NB4 (cell line): Measurements from ENCODE around the gene CX3CL1.
"Not testable (repeated sequence)": the region's sequence is repeated elsewhere in the genome, so short reads cannot be mapped to it uniquely, and the experiment has no call there.

Source experiments
- DNase-seq: peaks from one replicate; pipeline ENCODE4 v3.0.0; 2010; ENCODE audit warnings: low read depth
- H3K4me3 ChIP-seq: one replicate; pipeline ENCODE4 v1.5.1; 2011; ENCODE audit warnings: mild to moderate bottlenecking, low read depth, low read length, moderate library complexity
- MYC ChIP-seq: IDR thresholded peaks from 2 replicates; pipeline ENCODE4 v1.6.1; 2011; ENCODE audit warnings: low read depth, low read length
- POLR2A ChIP-seq: IDR thresholded peaks from 2 replicates; pipeline ENCODE4 v1.6.1; 2011; ENCODE audit warnings: mild to moderate bottlenecking; ENCODE audit not compliant: insufficient read length; ENCODE audit errors: extremely low read depth
- TF ChIP-seq, protein P1 (sequence below): IDR thresholded peaks from one replicate; pipeline ENCODE4 v1.5.1; 2012; ENCODE audit warnings: low read depth, low read length
- TF ChIP-seq, protein P2 (sequence below): IDR thresholded peaks from 2 replicates; pipeline ENCODE4 v1.6.1; 2011; ENCODE audit warnings: low read depth, low read length

CX3CL1 gene

DNA sequence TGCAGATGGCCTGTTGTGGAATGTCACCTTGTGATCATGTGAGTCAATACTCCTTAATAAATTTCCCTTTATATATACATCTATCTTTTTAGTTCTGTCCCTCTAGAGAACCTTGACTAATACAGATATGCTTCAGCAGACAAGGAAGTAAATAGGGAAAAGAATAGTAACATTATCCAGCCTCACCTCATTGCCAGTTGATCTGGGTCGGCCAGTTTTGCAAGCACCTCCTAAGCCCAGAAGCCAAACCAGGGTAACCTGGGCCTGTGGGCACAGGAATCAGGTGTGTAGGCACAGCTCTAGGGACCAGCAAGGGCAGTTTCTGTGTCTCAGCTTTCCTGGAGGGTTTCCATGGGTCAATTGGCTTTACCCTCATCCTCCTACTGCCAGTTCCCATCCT lies 20.4 kb downstream of the CX3CL1 start:
- no peak for DNase-seq
- no peak overlapping the region for H3K4me3 ChIP-seq
- no peak for TF ChIP-seq MYC
- TF ChIP-seq, protein P1, sequence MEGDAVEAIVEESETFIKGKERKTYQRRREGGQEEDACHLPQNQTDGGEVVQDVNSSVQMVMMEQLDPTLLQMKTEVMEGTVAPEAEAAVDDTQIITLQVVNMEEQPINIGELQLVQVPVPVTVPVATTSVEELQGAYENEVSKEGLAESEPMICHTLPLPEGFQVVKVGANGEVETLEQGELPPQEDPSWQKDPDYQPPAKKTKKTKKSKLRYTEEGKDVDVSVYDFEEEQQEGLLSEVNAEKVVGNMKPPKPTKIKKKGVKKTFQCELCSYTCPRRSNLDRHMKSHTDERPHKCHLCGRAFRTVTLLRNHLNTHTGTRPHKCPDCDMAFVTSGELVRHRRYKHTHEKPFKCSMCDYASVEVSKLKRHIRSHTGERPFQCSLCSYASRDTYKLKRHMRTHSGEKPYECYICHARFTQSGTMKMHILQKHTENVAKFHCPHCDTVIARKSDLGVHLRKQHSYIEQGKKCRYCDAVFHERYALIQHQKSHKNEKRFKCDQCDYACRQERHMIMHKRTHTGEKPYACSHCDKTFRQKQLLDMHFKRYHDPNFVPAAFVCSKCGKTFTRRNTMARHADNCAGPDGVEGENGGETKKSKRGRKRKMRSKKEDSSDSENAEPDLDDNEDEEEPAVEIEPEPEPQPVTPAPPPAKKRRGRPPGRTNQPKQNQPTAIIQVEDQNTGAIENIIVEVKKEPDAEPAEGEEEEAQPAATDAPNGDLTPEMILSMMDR, result no peak
- TF ChIP-seq, protein P2, sequence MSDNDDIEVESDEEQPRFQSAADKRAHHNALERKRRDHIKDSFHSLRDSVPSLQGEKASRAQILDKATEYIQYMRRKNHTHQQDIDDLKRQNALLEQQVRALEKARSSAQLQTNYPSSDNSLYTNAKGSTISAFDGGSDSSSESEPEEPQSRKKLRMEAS, result no peak
- TF ChIP-seq POLR2A, result no peak

DNA sequence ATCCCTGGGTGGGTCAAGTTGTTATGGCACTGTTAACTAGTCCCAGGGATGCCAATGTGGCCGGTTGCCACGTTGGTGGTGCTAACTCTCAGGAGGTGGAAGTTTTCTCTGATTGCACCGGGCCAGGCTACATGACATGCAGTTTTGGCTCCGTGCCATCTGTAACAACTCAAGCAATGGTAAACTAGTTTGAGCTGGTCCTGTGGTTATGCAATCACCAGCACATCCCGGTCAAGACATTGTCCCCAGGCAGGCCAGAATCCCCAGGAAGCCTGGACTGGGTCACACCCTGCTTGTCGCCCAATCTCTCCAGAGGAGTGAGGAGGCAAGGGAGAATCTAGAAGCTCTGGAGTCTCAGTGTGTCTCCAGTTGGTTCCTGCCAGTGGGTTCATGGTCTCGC lies 22.2 kb downstream of the CX3CL1 start:
- DNase-seq, result no peak
- H3K4me3 ChIP-seq, result no peak overlapping the region
- TF ChIP-seq, protein P2, result no peak
- no peak for TF ChIP-seq MYC
- TF ChIP-seq POLR2A, result no peak
- TF ChIP-seq, protein P1, result no peak

DNA sequence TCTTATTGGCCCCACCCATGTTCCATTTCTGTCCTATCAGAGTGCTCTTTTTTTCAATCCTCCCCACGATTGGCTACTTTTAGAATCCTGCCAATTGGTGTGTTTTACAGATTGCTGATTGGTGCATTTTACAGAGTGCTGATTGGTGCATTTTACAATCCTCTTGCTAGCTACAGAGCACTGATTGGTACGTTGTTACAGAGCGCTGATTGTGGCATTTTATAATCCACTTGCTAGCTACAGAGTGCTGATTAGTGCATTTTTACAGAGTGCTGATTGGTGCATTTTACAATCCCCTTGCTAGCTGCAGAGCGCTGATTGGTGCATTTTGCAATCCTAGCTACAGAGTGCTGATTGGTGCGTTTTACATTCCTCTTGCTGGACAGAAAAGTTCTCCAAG lies 22.7 kb downstream of the CX3CL1 start:
- H3K4me3 ChIP-seq, result no peak overlapping the region
- no peak for DNase-seq
- TF ChIP-seq POLR2A, result no peak
- TF ChIP-seq, protein P1, result no peak
- no peak for TF ChIP-seq MYC
- TF ChIP-seq, protein P2, result no peak

DNA sequence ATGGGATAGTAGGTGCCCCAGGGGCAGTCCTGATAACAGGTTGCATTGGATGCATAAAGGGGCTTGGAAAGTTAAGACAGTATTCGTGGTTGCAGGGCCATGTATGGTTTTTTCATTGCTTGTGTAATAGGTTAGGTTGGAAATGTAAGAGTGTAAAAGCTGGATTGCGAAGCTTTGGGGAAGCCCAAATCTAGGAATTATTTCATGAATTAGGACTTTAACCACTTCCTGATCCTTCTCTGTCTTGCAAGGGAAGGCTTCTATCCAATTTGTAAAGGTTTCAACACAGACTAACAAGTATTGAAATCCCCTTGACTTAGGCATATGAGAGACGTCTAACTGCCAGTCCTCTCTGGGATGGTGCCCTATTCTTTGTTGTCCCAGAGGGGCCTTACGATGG lies 24.5 kb downstream of the CX3CL1 start:
- TF ChIP-seq, protein P2, result no peak
- no peak for TF ChIP-seq POLR2A
- TF ChIP-seq, protein P1, result no peak
- no peak for TF ChIP-seq MYC
- H3K4me3 ChIP-seq, result no peak overlapping the region
- DNase-seq, result no peak

DNA sequence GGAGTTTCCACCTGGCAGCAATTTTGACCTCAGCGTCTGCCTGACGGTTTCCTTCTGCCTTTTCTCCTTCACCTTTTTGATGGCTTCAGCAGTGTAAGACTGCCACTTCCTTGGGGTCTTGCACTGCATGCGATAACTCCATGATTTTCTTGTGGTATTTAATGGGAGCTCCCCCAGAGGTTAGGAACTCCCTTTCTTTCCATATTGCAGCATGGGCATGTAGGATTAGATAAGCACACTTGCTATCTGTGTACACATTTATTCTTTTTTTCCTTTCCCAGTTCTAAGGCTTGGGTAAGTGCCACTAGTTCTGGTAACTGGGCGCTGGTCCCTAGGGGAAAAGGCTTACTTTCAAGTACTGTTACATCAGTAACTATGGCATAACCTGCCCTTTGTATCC lies 25.2 kb downstream of the CX3CL1 start:
- DNase-seq, H3K4me3 ChIP-seq: not testable (repeated sequence)

DNA sequence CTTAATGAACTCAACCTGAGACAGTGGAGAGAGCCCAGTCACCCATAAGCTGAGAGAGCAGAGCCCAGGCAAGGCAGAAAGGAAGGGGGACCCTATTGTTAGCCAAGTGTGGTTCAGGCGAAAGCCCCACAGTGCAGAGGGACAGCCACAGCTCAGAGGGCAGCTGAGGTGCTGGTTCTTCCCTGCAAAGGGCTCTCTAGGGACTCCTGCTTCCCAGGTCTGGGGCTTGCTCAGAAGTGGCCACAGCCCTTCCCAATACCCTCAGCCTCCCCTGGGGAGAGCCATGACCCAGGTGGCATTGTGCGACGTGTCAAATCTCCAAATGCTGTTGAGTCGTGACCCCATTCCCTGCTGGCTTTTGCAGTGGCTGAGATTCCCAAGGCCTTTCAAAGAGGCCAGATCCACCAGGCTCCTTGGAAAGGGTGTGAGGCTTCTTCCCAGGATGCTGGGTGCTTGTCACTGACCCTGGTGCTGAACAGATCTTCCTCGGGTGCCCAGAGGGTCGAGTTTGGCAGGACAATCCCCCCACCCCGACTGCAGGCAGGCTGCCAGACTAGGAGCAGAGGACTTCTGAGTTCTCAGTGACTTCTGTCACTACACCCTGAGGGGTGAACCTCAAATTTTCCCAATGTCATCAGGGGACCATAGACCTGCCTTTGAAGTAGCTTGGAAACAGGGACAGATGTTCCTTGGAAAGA lies 29.8 kb downstream of the CX3CL1 start:
- no peak for DNase-seq
- TF ChIP-seq MYC (no peak), POLR2A (no peak)
- TF ChIP-seq, protein P2, result no peak
- TF ChIP-seq, protein P1, result no peak

More for the DNA sequence above, 29.8 kb downstream of the CX3CL1 start:
- H3K4me3 ChIP-seq, result no peak overlapping the region
